Measurements from ENCODE around the gene IL36G. TPM values are rescaled to one million over a fixed set of nuclear protein-coding genes. Genes with fewer than 3 reads are reported as not detected.
A peak's percentile ranks its signal among the peaks of the same experiment; 100 is the strongest.

The IL36G gene
- total and polyA plus RNA-seq, 4 donors = 0.12 to 0.26 (median 0.14) TPM; not detected in 1

DNA sequence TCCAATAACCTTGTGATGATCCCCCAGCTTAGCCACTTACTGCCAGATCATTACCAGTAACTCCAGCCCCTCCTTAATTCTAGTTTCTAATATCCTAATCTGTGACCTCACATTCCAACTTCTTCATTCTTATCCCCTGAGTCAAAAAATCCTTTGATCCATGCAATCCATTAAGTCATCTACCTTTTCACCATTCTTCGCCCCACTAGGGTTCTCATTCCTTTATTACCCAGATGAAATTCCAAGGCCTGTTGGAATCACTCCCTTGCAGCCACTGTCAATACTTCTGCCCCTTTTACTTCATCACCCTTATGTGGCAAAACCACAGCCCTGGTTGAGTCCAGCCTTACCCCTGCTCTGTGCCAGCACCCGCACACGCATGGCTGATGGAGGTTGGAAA, 20.3 kb upstream of the IL36G start:
- TF ChIP-seq, protein P1, sequence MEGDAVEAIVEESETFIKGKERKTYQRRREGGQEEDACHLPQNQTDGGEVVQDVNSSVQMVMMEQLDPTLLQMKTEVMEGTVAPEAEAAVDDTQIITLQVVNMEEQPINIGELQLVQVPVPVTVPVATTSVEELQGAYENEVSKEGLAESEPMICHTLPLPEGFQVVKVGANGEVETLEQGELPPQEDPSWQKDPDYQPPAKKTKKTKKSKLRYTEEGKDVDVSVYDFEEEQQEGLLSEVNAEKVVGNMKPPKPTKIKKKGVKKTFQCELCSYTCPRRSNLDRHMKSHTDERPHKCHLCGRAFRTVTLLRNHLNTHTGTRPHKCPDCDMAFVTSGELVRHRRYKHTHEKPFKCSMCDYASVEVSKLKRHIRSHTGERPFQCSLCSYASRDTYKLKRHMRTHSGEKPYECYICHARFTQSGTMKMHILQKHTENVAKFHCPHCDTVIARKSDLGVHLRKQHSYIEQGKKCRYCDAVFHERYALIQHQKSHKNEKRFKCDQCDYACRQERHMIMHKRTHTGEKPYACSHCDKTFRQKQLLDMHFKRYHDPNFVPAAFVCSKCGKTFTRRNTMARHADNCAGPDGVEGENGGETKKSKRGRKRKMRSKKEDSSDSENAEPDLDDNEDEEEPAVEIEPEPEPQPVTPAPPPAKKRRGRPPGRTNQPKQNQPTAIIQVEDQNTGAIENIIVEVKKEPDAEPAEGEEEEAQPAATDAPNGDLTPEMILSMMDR (IDR thresholded peaks at IDR 0.05; ENCODE audit: control extremely low read depth, extremely low read depth) = no peak
- no peak overlapping the region for H3K27ac ChIP-seq (ENCODE audit: low read depth in 1 of 2, low read length in 1 of 2)
- DNase-seq = no peak
- WGBS, 2 donors = 96 to 97% methylated on average over 3 of the region's 3 CpGs
- ATAC-seq (ENCODE audit: insufficient read depth, low FRiP score) = no peak
- H3K4me1 ChIP-seq (ENCODE audit: control insufficient read depth in 5 of 5, insufficient read depth in 5 of 5, low read length in 5 of 5) = no peaks in the 10 kb centered on the region
- H3K27me3 ChIP-seq (ENCODE audit: control insufficient read depth in 3 of 3, insufficient read depth in 3 of 3, low read length in 2 of 3) = no peaks in the 10 kb centered on the region
- H3K9me3 ChIP-seq (ENCODE audit: control insufficient read depth in 4 of 4, insufficient read depth in 3 of 4, low read length in 3 of 4) = no peaks in the 10 kb centered on the region
- H3K4me3 ChIP-seq = no peak overlapping the region
- no peaks in the 10 kb centered on the region for H3K36me3 ChIP-seq (ENCODE audit: control insufficient read depth in 4 of 4, insufficient read depth in 4 of 4, low read length in 4 of 4)
- no peak overlapping the region for H3K9ac ChIP-seq (ENCODE audit: insufficient read depth in 1 of 2, low read length in 2 of 2)

DNA sequence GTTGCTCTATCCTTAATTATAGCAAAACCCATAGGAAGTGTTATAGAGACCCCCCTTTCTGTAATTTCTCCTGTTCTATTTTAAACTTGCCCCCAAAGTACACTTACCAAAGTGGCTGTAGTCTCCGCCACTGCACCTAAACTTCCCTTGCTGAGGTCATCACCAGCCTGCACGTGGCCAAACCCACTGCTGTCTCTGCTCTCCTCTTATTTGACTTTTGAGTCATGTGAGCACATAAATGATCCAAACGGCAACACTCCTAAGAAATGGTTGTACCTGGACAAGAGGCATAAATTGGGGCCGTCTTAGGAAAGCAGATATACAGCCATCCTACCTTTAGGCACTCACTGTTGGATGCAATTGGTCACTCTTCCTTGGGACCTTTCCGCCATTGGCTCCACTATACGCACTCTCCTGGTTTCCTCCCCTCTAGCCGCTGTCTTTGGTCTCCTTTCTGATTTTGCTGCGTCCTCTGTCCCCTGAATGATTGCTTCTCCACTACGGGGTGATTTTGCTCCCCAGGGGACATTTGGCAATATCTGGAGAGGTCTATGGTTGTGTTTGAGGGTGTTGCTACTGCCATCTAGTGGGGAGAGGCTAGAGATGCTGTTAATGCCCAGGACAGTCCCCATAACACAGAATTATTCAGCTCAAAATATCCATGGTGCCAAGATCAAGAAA, 19.2 kb upstream of the IL36G start:
- H3K4me3 ChIP-seq = no peak overlapping the region
- no peaks in the 10 kb centered on the region for H3K27me3 ChIP-seq (ENCODE audit: control insufficient read depth in 3 of 3, insufficient read depth in 3 of 3, low read length in 2 of 3)
- TF ChIP-seq, protein P1 (IDR thresholded peaks at IDR 0.05; ENCODE audit: control extremely low read depth, extremely low read depth) = peak; percentile 53
- 41 to 54% methylated on average over 9 of the region's 9 CpGs for WGBS, 2 donors
- DNase-seq = peak; percentile 35 to 75 (median 68)
- no peak overlapping the region for H3K9ac ChIP-seq (ENCODE audit: insufficient read depth in 1 of 2, low read length in 2 of 2)
- no peak overlapping the region for H3K27ac ChIP-seq (ENCODE audit: low read depth in 1 of 2, low read length in 1 of 2)
- peak; percentile 69 for ATAC-seq (ENCODE audit: insufficient read depth, low FRiP score)
- H3K36me3 ChIP-seq (ENCODE audit: control insufficient read depth in 4 of 4, insufficient read depth in 4 of 4, low read length in 4 of 4) = no peaks in the 10 kb centered on the region
- H3K9me3 ChIP-seq (ENCODE audit: control insufficient read depth in 4 of 4, insufficient read depth in 3 of 4, low read length in 3 of 4) = no peaks in the 10 kb centered on the region
- no peaks in the 10 kb centered on the region for H3K4me1 ChIP-seq (ENCODE audit: control insufficient read depth in 5 of 5, insufficient read depth in 5 of 5, low read length in 5 of 5)

DNA sequence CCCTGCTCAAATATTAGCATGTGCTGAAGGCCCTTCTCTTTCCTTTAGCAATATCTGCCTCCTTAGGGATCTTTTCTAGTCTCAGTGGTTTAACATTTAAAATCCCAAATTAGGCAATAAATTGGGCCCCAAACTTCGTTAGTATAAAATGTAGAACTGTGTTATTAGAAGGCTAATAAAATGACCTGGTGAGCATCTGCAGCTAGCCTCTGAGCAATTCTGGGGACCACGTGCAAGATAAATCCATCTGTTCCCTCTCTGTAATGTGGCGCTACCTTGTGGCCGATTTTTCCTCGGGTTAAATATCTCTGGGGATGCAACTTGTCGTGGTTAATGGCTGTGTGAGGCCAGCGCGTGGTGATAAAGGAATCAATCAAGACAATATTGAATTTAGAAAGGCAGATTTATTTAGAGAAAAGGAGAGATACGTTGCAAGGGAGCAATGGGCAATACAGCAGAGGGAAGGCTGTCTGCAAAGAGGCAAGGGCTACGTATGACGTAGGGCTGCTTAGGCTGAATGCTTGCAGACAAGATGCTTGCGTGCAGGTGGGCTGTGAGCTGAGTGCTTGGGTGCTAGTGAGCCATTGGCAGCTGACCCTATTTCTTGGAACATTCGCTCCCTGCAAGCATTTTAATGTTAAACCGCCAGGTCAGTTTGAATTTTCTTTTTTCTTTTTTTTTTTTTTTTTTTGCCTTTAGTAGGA, 18.5 kb upstream of the IL36G start:
- Histone ChIP-seq H3K27me3 (ENCODE audit: control insufficient read depth in 3 of 3, insufficient read depth in 3 of 3, low read length in 2 of 3) (no peaks in the 10 kb centered on the region), H3K9me3 (ENCODE audit: control insufficient read depth in 4 of 4, insufficient read depth in 3 of 4, low read length in 3 of 4) (no peaks in the 10 kb centered on the region), H3K4me1 (ENCODE audit: control insufficient read depth in 5 of 5, insufficient read depth in 5 of 5, low read length in 5 of 5) (no peaks in the 10 kb centered on the region), H3K9ac (ENCODE audit: insufficient read depth in 1 of 2, low read length in 2 of 2) (no peak overlapping the region), H3K4me3 (no peak overlapping the region), H3K27ac (ENCODE audit: low read depth in 1 of 2, low read length in 1 of 2) (no peak overlapping the region), H3K36me3 (ENCODE audit: control insufficient read depth in 4 of 4, insufficient read depth in 4 of 4, low read length in 4 of 4) (no peaks in the 10 kb centered on the region)
- ATAC-seq (ENCODE audit: insufficient read depth, low FRiP score) = no peak
- WGBS, 2 donors = 72 to 75% methylated on average over 14 of the region's 14 CpGs
- TF ChIP-seq, protein P1 (IDR thresholded peaks at IDR 0.05; ENCODE audit: control extremely low read depth, extremely low read depth) = no peak
- no peak for DNase-seq
